Activated CD8-positive, alpha-beta T cell treated with anti-CD3 and anti-CD28 coated beads for 36 hours (primary cell): ENCODE data around the gene PKNOX2. TPM values are rescaled to one million over a fixed set of nuclear protein-coding genes. Genes with fewer than 3 reads are reported as not detected.

Experiments used
- ATAC-seq: fragments of 200-7000 bp; cut with Tn5 transposase; one replicate; pipeline ENCODE4 v1.10.0; 2021; ENCODE audit warnings: mild to moderate bottlenecking, moderate library complexity
- CTCF ChIA-PET: fragments of 350-600 bp; sonication (Branson Sonifier 250); formaldehyde crosslinking; loops from one replicate; lab custom pipeline; 2021; ENCODE audit warnings: antibody characterized with exemption; lab: Charles Lee
- POLR2A ChIA-PET: fragments of 350-600 bp; sonication (Branson Sonifier 250); formaldehyde crosslinking; loops from one replicate; lab custom pipeline; 2021; ENCODE audit warnings: antibody characterized with exemption; lab: Charles Lee
- DNase-seq: peaks from one replicate; pipeline ENCODE4 v3.0.0-alpha.2; 2020
- H3K27ac Mint-ChIP-seq: one replicate; pipeline ENCODE4 v1.8.0; 2021; ENCODE audit warnings: mild to moderate bottlenecking, mixed read lengths
- H3K27me3 Mint-ChIP-seq: one replicate; pipeline ENCODE4 v1.8.0; 2021; ENCODE audit warnings: mixed read lengths
- H3K36me3 Mint-ChIP-seq: one replicate; pipeline ENCODE4 v1.8.0; 2021; ENCODE audit warnings: low read depth, mixed read lengths
- H3K4me1 Mint-ChIP-seq: one replicate; pipeline ENCODE4 v1.8.0; 2021; ENCODE audit warnings: low read depth, mixed read lengths
- H3K4me3 Mint-ChIP-seq: one replicate; pipeline ENCODE4 v1.8.0; 2021; ENCODE audit warnings: mild to moderate bottlenecking, moderate library complexity, mixed read lengths
- H3K9me3 Mint-ChIP-seq: one replicate; pipeline ENCODE4 v1.8.0; 2021; ENCODE audit warnings: mixed read lengths
- CTCF ChIP-seq: fragments of 200-600 bp; IDR thresholded peaks from one replicate; pipeline ENCODE4 v1.8.0; 2022; ENCODE audit warnings: antibody characterized with exemption, mild to moderate bottlenecking
- intact Hi-C: fragments of 100-400 bp; cut with micrococcal nuclease; formaldehyde crosslinking; loops from one replicate; pipeline ENCODE4 v1.10.0; 2022
- total RNA-seq, 2 experiments: library from RNA; stranded (reverse); gene quantifications; one replicate each; pipeline ENCODE4 v1.2.3, GENCODE V29; 2021

The PKNOX2 gene
- total RNA-seq, 2 experiments from 2014 or later = not detected

GRCh38 chr11:125351868-125352250, 187.3 kb downstream of the PKNOX2 start:
- DNase-seq (no peak), ATAC-seq (no peak)
- intact Hi-C loops = no loop called here
- no peaks in the 10 kb centered on the region for H3K9me3 Mint-ChIP-seq
- no peaks in the 10 kb centered on the region for H3K36me3 Mint-ChIP-seq
- CTCF ChIA-PET = interaction anchor here (1.7 kb wide), 1 partner anchor 22 kb away, joined by 4 read pairs; no protein-coding TSS in a partner anchor
- no peak overlapping the region for H3K27ac Mint-ChIP-seq
- peaks cover 2% of the 10 kb centered on the region for H3K27me3 Mint-ChIP-seq
- POLR2A ChIA-PET = no interaction called here
- H3K4me1 Mint-ChIP-seq = no peaks in the 10 kb centered on the region
- TF ChIP-seq CTCF = no peak
- H3K4me3 Mint-ChIP-seq = no peak overlapping the region

GRCh38 chr11:125356797-125357196, 192.2 kb downstream of the PKNOX2 start:
- Mint-ChIP-seq H3K4me3 (no peak overlapping the region), H3K9me3 (no peaks in the 10 kb centered on the region), H3K36me3 (no peaks in the 10 kb centered on the region), H3K27me3 (peaks cover 2% of the 10 kb centered on the region), H3K27ac (no peak overlapping the region), H3K4me1 (no peaks in the 10 kb centered on the region)
- intact Hi-C loops = no loop called here
- no peak for ATAC-seq
- no peak for DNase-seq
- TF ChIP-seq CTCF = no peak
- ChIA-PET CTCF (interaction anchor here (1.0 to 5.0 kb wide), 5 partner anchors 8 to 194 kb away, joined by 3 to 34 read pairs (median 4); no protein-coding TSS in a partner anchor), POLR2A (no interaction called here)

- TF ChIP-seq CTCF = no peak
- H3K4me1 Mint-ChIP-seq = no peaks in the 10 kb centered on the region
- H3K4me3 Mint-ChIP-seq = no peak overlapping the region
- no peak overlapping the region for H3K27ac Mint-ChIP-seq
- intact Hi-C loops = no loop called here
- no peaks in the 10 kb centered on the region for H3K9me3 Mint-ChIP-seq
- ATAC-seq = no peak
- no peaks in the 10 kb centered on the region for H3K27me3 Mint-ChIP-seq
- ChIA-PET POLR2A (no interaction called here), CTCF (interaction anchor here (0.8 to 5.0 kb wide), 5 partner anchors 9 to 195 kb away, joined by 3 to 34 read pairs (median 3); no protein-coding TSS in a partner anchor)
- no peaks in the 10 kb centered on the region for H3K36me3 Mint-ChIP-seq
- no peak for DNase-seq
Measured at GRCh38 chr11:125357551-125357950, 193.0 kb downstream of the PKNOX2 start.

- CTCF ChIA-PET = interaction anchor here (0.7 to 5.0 kb wide), 6 partner anchors 9 to 196 kb away, joined by 3 to 34 read pairs (median 3); no protein-coding TSS in a partner anchor
- H3K36me3 Mint-ChIP-seq = no peaks in the 10 kb centered on the region
- no peak overlapping the region for H3K4me3 Mint-ChIP-seq
- no peaks in the 10 kb centered on the region for H3K27me3 Mint-ChIP-seq
- intact Hi-C loops = no loop called here
- ATAC-seq = no peak
- no peaks in the 10 kb centered on the region for H3K9me3 Mint-ChIP-seq
- no peak for DNase-seq
- POLR2A ChIA-PET = no interaction called here
- H3K4me1 Mint-ChIP-seq = no peaks in the 10 kb centered on the region
- TF ChIP-seq CTCF = no peak
- no peak overlapping the region for H3K27ac Mint-ChIP-seq
Measured at GRCh38 chr11:125358254-125358840, 193.8 kb downstream of the PKNOX2 start.

- ATAC-seq (no peak), DNase-seq (no peak)
- no peak for TF ChIP-seq CTCF
- H3K4me3 Mint-ChIP-seq = no peak overlapping the region
- no peaks in the 10 kb centered on the region for H3K27me3 Mint-ChIP-seq
- intact Hi-C loops = no loop called here
- H3K36me3 Mint-ChIP-seq = no peaks in the 10 kb centered on the region
- no peak overlapping the region for H3K27ac Mint-ChIP-seq
- H3K9me3 Mint-ChIP-seq = no peaks in the 10 kb centered on the region
- ChIA-PET POLR2A (no interaction called here), CTCF (interaction anchor here (0.9 kb wide), 1 partner anchor 14 kb away, joined by 3 read pairs; no protein-coding TSS in a partner anchor)
- H3K4me1 Mint-ChIP-seq = no peaks in the 10 kb centered on the region
Measured at GRCh38 chr11:125359130-125359529, 194.6 kb downstream of the PKNOX2 start.
